ENCODE measurements around the gene NDEL1.
A peak's percentile ranks its signal among the peaks of the same experiment; 100 is the strongest.
"Not testable (repeated sequence)": the region's sequence is repeated elsewhere in the genome, so short reads cannot be mapped to it uniquely, and the experiment has no call there.

The NDEL1 gene, protein sequence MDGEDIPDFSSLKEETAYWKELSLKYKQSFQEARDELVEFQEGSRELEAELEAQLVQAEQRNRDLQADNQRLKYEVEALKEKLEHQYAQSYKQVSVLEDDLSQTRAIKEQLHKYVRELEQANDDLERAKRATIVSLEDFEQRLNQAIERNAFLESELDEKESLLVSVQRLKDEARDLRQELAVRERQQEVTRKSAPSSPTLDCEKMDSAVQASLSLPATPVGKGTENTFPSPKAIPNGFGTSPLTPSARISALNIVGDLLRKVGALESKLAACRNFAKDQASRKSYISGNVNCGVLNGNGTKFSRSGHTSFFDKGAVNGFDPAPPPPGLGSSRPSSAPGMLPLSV
- 143 to 176 (median 168) reads per million in 3 donors for total RNA-seq

DNA sequence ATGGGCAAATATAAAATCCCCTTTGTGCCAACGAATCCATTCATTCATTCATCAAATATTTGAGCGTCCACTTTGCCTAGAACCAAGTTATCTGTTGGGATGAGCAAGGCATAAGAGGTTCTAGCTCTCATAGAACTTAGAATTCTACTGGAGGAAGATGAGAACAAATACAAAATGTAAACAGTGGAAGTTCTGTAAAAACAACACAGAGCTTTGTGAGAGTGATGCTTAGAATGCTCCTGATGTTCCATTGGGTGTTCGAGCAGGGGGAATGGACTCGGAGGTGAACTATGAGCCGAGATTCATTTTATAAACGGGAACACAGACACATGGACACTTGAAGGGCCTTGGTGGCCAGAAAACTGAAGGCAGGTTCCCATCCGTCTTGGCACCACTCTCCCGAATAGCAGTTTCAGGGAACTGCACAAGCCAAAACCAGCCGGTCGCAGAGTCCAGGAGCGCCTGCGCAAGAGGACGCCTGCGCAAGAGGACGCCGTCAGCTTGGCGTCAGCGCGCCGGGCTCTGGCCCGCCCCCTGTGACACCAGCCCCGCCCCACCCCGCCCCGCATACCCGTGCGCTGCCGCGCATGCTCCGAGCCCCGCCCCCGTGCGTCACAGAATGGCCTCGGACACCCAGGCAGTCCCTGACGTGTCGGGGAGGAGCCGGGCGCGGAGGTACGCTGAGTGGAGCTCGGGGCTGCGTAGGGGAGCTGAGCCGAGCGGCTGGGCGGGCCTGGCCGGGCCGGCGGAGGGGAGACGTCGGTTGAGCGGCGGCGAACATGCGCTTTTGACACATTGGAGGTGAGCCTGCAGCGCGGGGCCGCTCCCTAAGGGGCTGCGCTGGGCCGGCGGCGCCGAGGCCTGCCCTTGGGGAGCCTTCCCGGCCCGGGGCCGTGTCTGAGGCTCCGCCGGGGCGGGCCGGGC is at the start of gene NDEL1:
Gene NDEL1 (plus strand): TSS at position 640 of the 924 bp plus-strand sequence. CDS start 8,388 bp downstream, outside the sequence.
- DNase-seq = peak; percentile 97 to 99 (median 99)
- peaks cover 8% of the 10 kb centered on the region for H3K36me3 ChIP-seq (ENCODE audit: control insufficient read depth, insufficient read depth, low read length)
- H3K4me1 ChIP-seq (ENCODE audit: control insufficient read depth, insufficient read depth, low read length, poor library complexity, severe bottlenecking) = peaks cover 13% of the 10 kb centered on the region
- no peaks in the 10 kb centered on the region for H3K27me3 ChIP-seq (replicated peaks; ENCODE audit: control insufficient read depth, insufficient read depth, low read length, poor library complexity, severe bottlenecking)
- peak within 1 kb of the TSS; percentile 99 for H3K27ac ChIP-seq (ENCODE audit: insufficient read depth, low read length, poor library complexity, severe bottlenecking)
- peak within 1 kb of the TSS; percentile 75 for H3K4me3 ChIP-seq (ENCODE audit: insufficient read depth, low read depth, low read length, poor library complexity, severe bottlenecking)
- no peaks in the 10 kb centered on the region for H3K9me3 ChIP-seq (ENCODE audit: control insufficient read depth, low read length)

DNA sequence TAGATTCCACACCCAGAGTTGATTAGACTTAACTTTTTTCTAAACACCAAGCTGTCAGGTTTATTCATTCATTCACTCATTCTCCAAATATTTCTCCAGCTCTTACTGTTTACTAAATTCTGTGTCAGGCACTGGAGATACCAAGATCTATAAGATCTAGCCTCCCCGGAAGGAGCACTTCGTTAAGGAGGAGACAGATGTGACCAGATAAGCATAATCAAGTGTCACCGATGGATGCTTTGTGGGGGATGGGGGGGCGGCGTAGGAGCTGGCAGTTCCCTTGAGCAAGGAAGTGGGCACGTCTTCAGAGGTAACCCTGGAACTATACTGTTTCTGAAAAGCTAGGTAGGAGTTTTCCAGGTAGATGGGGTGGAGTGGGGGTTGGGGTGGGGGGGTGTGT is 48.8 kb upstream of the NDEL1 start:
- no peak for DNase-seq
- H3K4me1 ChIP-seq (ENCODE audit: control insufficient read depth, insufficient read depth, low read length, poor library complexity, severe bottlenecking) = peaks cover 8% of the 10 kb centered on the region
- H3K27me3 ChIP-seq (replicated peaks; ENCODE audit: control insufficient read depth, insufficient read depth, low read length, poor library complexity, severe bottlenecking) = no peaks in the 10 kb centered on the region
- H3K27ac ChIP-seq (ENCODE audit: insufficient read depth, low read length, poor library complexity, severe bottlenecking) = no peak overlapping the region
- no peak overlapping the region for H3K4me3 ChIP-seq (ENCODE audit: insufficient read depth, low read depth, low read length, poor library complexity, severe bottlenecking)
- no peaks in the 10 kb centered on the region for H3K36me3 ChIP-seq (ENCODE audit: control insufficient read depth, insufficient read depth, low read length)
- H3K9me3 ChIP-seq (ENCODE audit: control insufficient read depth, low read length) = no peaks in the 10 kb centered on the region

DNA sequence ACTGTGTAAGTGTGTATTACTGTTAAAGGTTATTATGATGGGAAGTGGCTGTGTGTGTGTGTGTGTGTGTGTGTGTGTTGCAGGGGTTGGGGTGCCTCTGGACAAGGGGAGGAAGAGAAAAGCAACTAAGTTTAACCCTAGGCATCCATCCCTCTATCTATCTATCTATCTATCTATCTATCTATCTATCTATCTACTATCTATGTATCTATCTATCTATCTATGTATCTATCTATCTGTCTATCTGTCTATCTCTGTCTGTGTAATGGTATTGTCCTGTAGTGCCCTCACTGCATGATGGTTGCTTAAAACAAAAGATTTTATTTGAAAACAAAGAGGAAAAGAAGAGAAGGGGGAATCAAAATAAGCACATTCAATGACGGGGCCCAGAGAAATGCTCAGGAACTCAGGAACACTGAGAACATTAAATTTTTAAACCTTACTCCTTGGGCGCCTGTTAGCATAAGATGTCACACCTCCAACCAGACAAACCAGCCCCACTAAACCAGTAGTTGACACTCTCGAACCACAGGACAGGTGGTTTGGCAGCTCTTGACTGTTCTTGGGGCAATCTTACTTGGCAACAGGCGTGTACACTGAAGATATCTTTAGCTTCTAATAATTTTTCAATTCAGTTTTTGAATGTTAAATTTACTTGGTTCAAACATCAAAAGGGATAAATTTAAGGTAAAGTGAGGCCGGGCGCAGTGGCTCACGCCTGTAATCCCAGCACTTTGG is 47.6 kb upstream of the NDEL1 start:
- Histone ChIP-seq H3K4me1 (ENCODE audit: control insufficient read depth, insufficient read depth, low read length, poor library complexity, severe bottlenecking) (peaks cover 7% of the 10 kb centered on the region), H3K9me3 (ENCODE audit: control insufficient read depth, low read length) (no peaks in the 10 kb centered on the region), H3K27me3 (replicated peaks; ENCODE audit: control insufficient read depth, insufficient read depth, low read length, poor library complexity, severe bottlenecking) (no peaks in the 10 kb centered on the region), H3K4me3 (ENCODE audit: insufficient read depth, low read depth, low read length, poor library complexity, severe bottlenecking) (no peak overlapping the region), H3K36me3 (ENCODE audit: control insufficient read depth, insufficient read depth, low read length) (no peaks in the 10 kb centered on the region), H3K27ac (ENCODE audit: insufficient read depth, low read length, poor library complexity, severe bottlenecking) (no peak overlapping the region)
- DNase-seq = no peak

DNA sequence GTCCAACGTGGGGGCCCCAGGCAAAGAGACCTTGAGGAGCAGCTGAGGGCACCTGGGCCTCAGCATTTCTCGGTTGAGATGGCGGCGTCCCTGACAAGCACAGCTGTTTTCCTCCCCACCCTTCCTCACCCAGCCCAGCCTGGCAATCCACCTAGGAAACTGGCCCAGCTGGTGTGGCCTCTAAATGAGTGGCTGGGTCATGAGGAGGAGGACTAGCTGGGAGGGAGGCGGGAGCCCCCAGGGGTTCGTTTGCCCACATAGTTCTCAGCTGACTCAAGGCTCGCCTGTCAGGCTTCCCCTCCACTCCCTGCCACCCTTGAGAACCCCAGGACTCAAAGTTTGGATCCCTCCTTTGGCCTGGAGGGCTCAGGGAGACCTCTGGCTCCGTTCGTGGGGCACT is 44.0 kb upstream of the NDEL1 start:
- Histone ChIP-seq H3K4me3 (ENCODE audit: insufficient read depth, low read depth, low read length, poor library complexity, severe bottlenecking) (no peak overlapping the region), H3K27ac (ENCODE audit: insufficient read depth, low read length, poor library complexity, severe bottlenecking) (no peak overlapping the region), H3K4me1 (ENCODE audit: control insufficient read depth, insufficient read depth, low read length, poor library complexity, severe bottlenecking) (peaks cover 13% of the 10 kb centered on the region), H3K9me3 (ENCODE audit: control insufficient read depth, low read length) (no peaks in the 10 kb centered on the region), H3K27me3 (replicated peaks; ENCODE audit: control insufficient read depth, insufficient read depth, low read length, poor library complexity, severe bottlenecking) (no peaks in the 10 kb centered on the region), H3K36me3 (ENCODE audit: control insufficient read depth, insufficient read depth, low read length) (no peaks in the 10 kb centered on the region)
- no peak for DNase-seq

DNA sequence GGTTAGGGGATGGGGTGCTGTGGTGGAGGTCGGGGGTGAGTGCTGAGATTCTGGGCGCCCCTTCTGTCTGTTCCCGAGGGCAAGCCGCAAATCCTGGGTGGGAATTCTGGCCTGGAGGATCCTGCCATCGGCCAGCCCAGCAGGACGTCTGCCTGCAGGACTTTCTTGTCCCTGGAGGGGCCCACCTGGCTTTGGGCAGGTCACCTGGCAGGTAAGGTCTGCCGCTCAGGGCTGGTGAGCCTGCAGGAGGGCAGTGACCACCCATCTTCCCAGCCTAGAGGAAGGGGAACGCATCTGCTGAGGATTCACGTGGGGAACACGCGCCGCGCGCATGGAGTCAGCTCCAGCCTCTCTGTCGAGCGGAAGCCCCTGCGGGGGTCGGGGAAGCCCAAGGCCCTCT is 43.4 kb upstream of the NDEL1 start:
- no peak overlapping the region for H3K4me3 ChIP-seq (ENCODE audit: insufficient read depth, low read depth, low read length, poor library complexity, severe bottlenecking)
- H3K27me3 ChIP-seq (replicated peaks; ENCODE audit: control insufficient read depth, insufficient read depth, low read length, poor library complexity, severe bottlenecking) = no peaks in the 10 kb centered on the region
- DNase-seq = no peak
- no peaks in the 10 kb centered on the region for H3K9me3 ChIP-seq (ENCODE audit: control insufficient read depth, low read length)
- no peak overlapping the region for H3K27ac ChIP-seq (ENCODE audit: insufficient read depth, low read length, poor library complexity, severe bottlenecking)
- peaks cover 13% of the 10 kb centered on the region for H3K4me1 ChIP-seq (ENCODE audit: control insufficient read depth, insufficient read depth, low read length, poor library complexity, severe bottlenecking)
- no peaks in the 10 kb centered on the region for H3K36me3 ChIP-seq (ENCODE audit: control insufficient read depth, insufficient read depth, low read length)

DNA sequence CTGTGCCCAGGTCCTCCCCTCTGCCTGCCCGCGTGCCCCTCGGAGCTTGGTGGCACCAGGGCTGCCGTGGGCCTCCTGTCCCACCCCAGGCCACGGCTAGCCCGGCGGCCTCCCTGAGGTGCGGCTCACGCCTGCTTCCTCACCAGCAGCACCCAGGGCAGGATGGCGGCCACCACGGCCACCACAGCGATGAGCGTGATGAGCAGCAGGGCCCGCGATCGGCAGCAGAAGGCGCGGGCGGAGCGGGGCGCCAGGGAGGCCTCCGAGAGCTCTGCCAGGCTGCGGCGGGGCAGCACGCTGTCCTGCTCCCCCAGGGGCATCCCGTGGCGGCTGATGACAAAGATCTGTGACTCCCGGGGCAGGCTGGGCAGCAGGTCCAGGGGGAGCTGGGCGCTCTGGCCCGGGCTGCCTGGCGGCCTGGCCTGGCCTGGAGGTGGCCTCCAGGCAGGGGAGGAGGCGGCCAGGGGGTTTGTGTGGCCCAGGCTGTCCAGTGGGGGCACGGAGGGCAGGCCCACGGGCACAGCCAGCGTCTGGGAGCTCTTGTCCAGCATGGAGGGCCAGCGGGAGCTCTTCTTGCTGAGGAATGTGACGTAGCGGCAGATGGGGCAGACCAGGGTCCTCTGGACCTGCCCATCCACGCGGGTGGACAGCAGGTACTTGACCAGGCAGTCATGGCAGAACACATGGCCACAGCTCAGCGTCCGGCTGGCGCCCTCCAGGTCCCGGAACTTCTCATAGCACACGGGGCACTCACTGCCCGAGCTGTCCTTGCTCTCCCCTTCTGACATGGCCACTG is 42.8 kb upstream of the NDEL1 start:
- Histone ChIP-seq H3K27ac (ENCODE audit: insufficient read depth, low read length, poor library complexity, severe bottlenecking) (no peak overlapping the region), H3K36me3 (ENCODE audit: control insufficient read depth, insufficient read depth, low read length) (no peaks in the 10 kb centered on the region), H3K4me3 (ENCODE audit: insufficient read depth, low read depth, low read length, poor library complexity, severe bottlenecking) (no peak overlapping the region), H3K9me3 (ENCODE audit: control insufficient read depth, low read length) (no peaks in the 10 kb centered on the region), H3K4me1 (ENCODE audit: control insufficient read depth, insufficient read depth, low read length, poor library complexity, severe bottlenecking) (peaks cover 13% of the 10 kb centered on the region), H3K27me3 (replicated peaks; ENCODE audit: control insufficient read depth, insufficient read depth, low read length, poor library complexity, severe bottlenecking) (no peaks in the 10 kb centered on the region)
- no peak for DNase-seq

DNA sequence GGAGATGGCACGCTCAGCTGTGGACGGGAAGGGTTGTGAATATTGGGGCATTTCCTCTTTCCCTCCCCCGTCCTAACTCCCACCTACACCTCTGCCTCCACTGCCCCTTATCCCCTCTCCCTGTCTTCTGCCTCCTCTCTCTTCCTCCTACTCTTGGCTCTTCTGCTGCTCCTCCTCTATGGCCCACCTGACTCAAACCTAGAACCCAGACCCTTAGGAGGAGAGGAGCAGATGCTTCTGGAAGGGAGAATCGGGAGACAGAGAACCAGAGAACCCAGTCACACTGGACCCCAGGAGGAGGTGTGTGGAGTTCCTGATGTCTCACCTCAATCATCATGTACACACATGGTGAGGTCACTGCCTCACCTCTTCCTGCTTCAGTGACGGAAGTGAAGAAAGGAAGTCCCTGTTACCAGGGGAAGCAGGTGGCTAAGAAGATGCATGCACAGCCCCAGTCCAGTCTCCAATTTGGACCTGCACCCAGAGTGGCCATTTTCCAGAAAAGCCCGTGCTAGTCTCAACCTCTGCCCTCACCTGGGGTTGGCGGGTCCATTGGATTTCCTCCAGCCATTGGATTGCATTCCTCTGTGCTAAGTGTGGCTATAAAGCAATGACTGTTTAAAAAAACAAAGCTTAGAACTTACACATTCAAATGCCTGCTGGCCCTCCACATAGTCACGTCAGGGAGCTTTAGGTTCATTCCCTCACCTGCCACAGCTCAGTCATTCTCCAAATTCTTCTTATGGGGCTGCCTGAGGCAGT is 42.0 kb upstream of the NDEL1 start:
- peak in 1 of 3 donors; percentile 25 for DNase-seq
- H3K27ac ChIP-seq (ENCODE audit: insufficient read depth, low read length, poor library complexity, severe bottlenecking) = no peak overlapping the region

DNA sequence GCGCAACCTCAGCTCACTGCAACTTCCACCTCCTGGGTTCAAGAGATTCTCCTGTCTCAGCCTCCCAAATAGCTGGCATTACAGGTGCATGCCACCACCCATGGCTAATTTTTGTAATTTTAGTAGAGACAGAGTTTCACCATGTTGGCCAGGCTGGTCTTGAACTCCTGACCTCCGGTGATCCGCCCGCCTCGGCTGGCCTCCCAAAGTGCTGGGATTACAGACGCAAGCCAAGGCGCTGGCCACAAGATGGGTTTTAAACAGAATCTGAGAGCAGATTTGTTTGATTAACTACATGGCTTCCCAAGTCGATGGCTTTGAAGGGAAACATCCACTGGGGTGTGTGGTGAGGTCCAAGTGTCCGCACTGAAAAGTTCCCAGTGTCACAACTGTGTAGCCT is 41.2 kb upstream of the NDEL1 start:
- not testable (repeated sequence) for H3K9me3 ChIP-seq (ENCODE audit: control insufficient read depth, low read length); DNase-seq; H3K27ac ChIP-seq (ENCODE audit: insufficient read depth, low read length, poor library complexity, severe bottlenecking); H3K36me3 ChIP-seq (ENCODE audit: control insufficient read depth, insufficient read depth, low read length); H3K27me3 ChIP-seq (replicated peaks; ENCODE audit: control insufficient read depth, insufficient read depth, low read length, poor library complexity, severe bottlenecking); H3K4me3 ChIP-seq (ENCODE audit: insufficient read depth, low read depth, low read length, poor library complexity, severe bottlenecking)
- H3K4me1 ChIP-seq (ENCODE audit: control insufficient read depth, insufficient read depth, low read length, poor library complexity, severe bottlenecking) = peaks cover 13% of the 10 kb centered on the region

More for the DNA sequence above, 42.0 kb upstream of the NDEL1 start:
- Histone ChIP-seq H3K9me3 (ENCODE audit: control insufficient read depth, low read length) (no peaks in the 10 kb centered on the region), H3K4me3 (ENCODE audit: insufficient read depth, low read depth, low read length, poor library complexity, severe bottlenecking) (no peak overlapping the region), H3K4me1 (ENCODE audit: control insufficient read depth, insufficient read depth, low read length, poor library complexity, severe bottlenecking) (peaks cover 13% of the 10 kb centered on the region), H3K36me3 (ENCODE audit: control insufficient read depth, insufficient read depth, low read length) (no peaks in the 10 kb centered on the region), H3K27me3 (replicated peaks; ENCODE audit: control insufficient read depth, insufficient read depth, low read length, poor library complexity, severe bottlenecking) (no peaks in the 10 kb centered on the region)

DNA sequence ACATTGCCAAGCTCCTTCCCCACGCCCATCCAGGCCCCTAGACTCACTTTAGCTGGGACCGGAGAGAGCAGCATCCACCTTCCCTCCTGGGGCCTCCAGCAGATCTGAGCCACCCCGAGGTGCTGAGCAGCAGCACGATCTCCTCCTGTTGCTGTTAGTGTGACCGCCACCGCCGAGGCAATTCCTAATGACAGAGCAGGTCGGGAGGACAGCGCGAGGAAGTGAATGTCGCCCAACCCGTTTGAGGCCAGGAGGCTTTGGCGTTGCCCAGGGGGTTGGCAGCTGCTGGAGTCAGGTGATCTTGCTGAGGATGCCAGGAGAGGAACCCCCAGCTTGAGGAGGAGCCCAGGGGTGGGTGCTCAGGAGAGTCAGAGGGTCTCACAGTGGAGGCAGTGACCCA is 38.0 kb upstream of the NDEL1 start, which contains the start of gene RNF222:
Gene RNF222 (minus strand): TSS at position 192 of the 400 bp plus-strand sequence. CDS start 4,366 bp downstream, outside the sequence.
- no peaks in the 10 kb centered on the region for H3K9me3 ChIP-seq (ENCODE audit: control insufficient read depth, low read length)
- H3K36me3 ChIP-seq (ENCODE audit: control insufficient read depth, insufficient read depth, low read length) = no peaks in the 10 kb centered on the region
- H3K27me3 ChIP-seq (replicated peaks; ENCODE audit: control insufficient read depth, insufficient read depth, low read length, poor library complexity, severe bottlenecking) = peaks cover 4% of the 10 kb centered on the region
- no peak within 1 kb of the TSS for H3K27ac ChIP-seq (ENCODE audit: insufficient read depth, low read length, poor library complexity, severe bottlenecking)
- H3K4me1 ChIP-seq (ENCODE audit: control insufficient read depth, insufficient read depth, low read length, poor library complexity, severe bottlenecking) = peaks cover 13% of the 10 kb centered on the region
- no peak for DNase-seq
- H3K4me3 ChIP-seq (ENCODE audit: insufficient read depth, low read depth, low read length, poor library complexity, severe bottlenecking) = no peak within 1 kb of the TSS
